Brain microvascular endothelial cell (primary cell): ENCODE results near the gene MDM4.

Source experiments
- DNase-seq: peaks from one replicate; pipeline ENCODE4 v3.0.0-alpha.2; 2020
- H3K27ac ChIP-seq: fragments of 250-450 bp; sonication (Bioruptor Pico); 2 replicates; pipeline ENCODE4 v1.5.1; 2020; ENCODE audit warnings: mild to moderate bottlenecking, moderate library complexity
- H3K27me3 ChIP-seq: fragments of 250-450 bp; sonication (Bioruptor Pico); replicated peaks from 2 replicates; pipeline ENCODE4 v1.5.1; 2020; ENCODE audit warnings: mild to moderate bottlenecking
- H3K36me3 ChIP-seq: fragments of 250-450 bp; sonication (Bioruptor Pico); replicated peaks from 2 replicates; pipeline ENCODE4 v1.5.1; 2020; ENCODE audit warnings: mild to moderate bottlenecking
- H3K4me3 ChIP-seq: 2 replicates; pipeline ENCODE4 v1.5.1; 2011; ENCODE audit warnings: low read depth, mild to moderate bottlenecking, control low read depth, low read length, moderate library complexity
- in situ Hi-C: cut with HindIII; loops from 2 replicates; pipeline ENCODE4 v1.10.0; 2017; ENCODE audit warnings: low sequenced_read_pairs, low pct_ligation_motif_present
- TF ChIP-seq, protein P1 (sequence below): IDR thresholded peaks from 2 replicates; pipeline ENCODE4 v1.5.1; 2011; ENCODE audit warnings: low read depth, mild to moderate bottlenecking, moderate library complexity, low read length, control low read depth, inconsistent platforms; ENCODE audit errors: missing control alignments

Gene MDM4

DNA sequence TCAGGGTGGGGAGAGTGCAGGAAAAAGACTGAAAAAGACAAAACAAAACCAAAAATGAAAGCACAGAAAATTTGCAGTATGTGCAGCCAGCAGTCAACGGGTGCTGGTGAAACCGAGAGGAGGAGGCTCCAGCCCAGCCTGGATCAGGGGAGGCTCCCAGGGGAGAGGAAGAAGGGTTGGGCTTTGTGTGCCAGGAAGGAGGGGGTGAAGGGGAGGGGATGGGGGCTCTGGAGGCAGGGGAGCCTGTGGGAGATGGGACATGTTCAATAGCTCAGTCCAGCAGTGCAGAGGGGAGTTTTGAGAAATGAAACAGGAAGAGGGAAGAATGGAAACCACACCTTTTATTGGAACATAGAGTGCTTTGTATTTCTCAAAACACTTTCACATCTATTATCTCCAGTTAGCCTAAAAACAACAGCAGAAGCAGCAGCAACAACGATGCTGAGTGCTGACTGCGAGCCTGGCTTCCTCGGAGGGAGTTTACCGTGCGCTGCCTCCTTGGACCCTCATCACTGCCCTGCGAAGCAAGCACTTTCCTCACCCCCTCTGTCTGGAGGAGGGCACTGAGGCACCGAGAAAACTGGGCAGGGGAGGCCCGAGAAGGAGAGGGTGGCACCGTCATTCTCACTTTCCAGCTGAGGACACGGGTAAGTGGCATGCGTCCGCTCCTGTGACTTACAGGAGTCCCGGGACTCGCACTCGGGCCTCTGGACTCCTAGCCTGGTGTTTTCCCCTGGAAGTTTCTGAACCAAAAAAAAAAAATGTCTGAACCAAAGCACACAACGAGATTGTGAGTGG, 62.9 kb downstream of the MDM4 start:
- H3K4me3 ChIP-seq = no peak overlapping the region
- no peak for DNase-seq
- H3K27me3 ChIP-seq = peaks cover 2% of the 10 kb centered on the region
- TF ChIP-seq, protein P1, sequence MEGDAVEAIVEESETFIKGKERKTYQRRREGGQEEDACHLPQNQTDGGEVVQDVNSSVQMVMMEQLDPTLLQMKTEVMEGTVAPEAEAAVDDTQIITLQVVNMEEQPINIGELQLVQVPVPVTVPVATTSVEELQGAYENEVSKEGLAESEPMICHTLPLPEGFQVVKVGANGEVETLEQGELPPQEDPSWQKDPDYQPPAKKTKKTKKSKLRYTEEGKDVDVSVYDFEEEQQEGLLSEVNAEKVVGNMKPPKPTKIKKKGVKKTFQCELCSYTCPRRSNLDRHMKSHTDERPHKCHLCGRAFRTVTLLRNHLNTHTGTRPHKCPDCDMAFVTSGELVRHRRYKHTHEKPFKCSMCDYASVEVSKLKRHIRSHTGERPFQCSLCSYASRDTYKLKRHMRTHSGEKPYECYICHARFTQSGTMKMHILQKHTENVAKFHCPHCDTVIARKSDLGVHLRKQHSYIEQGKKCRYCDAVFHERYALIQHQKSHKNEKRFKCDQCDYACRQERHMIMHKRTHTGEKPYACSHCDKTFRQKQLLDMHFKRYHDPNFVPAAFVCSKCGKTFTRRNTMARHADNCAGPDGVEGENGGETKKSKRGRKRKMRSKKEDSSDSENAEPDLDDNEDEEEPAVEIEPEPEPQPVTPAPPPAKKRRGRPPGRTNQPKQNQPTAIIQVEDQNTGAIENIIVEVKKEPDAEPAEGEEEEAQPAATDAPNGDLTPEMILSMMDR = no peak
- H3K27ac ChIP-seq = no peak overlapping the region
- H3K36me3 ChIP-seq = no peaks in the 10 kb centered on the region
- in situ Hi-C loops = no loop called here

DNA sequence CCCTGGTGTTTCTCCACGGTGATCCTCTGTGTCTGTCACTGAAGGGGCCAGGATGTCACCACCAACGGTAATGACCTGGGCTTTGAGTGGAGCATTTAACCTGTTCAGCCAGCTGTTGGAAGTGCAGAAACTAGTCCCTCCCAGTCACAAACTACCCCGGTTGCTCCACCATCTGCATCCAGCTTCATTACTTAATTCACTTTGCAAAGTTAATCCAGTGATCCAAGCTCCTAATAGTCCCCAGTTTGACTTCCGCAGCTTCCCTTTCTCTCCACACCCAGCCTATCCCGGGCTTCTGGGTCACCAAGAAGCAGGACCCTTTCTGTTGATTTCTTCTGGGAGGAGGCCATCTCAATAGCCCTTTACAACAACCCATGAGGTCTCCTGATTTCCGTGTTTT, 63.5 kb downstream of the MDM4 start:
- H3K27ac ChIP-seq = no peak overlapping the region
- no peak for DNase-seq

DNA sequence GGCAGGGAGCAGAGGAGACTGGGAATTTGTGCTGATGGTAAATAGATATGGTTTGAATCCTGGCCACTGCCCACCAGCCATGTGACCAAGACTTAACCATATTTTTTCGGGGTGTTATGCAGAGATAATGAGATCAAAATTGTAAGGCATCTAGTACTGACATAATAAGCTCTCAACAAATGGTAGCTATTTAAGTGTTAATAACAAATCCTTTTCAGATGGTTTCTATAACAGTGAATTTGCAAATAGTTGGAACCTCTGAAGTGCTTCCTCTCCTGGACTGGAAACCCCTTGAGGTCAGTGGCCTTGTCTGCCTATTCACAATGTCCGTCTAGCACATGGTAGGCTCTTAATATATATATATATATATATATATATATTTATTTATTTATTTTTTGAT, 64.7 kb downstream of the MDM4 start:
- TF ChIP-seq, protein P1 = no peak
- no peak overlapping the region for H3K27ac ChIP-seq
- DNase-seq = no peak
- in situ Hi-C loops = no loop called here
- no peaks in the 10 kb centered on the region for H3K36me3 ChIP-seq
- H3K27me3 ChIP-seq = no peaks in the 10 kb centered on the region
- no peak overlapping the region for H3K4me3 ChIP-seq

More for the DNA sequence above, 63.5 kb downstream of the MDM4 start:
- Histone ChIP-seq H3K27me3 (peaks cover 2% of the 10 kb centered on the region), H3K36me3 (no peaks in the 10 kb centered on the region), H3K4me3 (no peak overlapping the region)
- in situ Hi-C loops = no loop called here
- TF ChIP-seq, protein P1 = no peak

DNA sequence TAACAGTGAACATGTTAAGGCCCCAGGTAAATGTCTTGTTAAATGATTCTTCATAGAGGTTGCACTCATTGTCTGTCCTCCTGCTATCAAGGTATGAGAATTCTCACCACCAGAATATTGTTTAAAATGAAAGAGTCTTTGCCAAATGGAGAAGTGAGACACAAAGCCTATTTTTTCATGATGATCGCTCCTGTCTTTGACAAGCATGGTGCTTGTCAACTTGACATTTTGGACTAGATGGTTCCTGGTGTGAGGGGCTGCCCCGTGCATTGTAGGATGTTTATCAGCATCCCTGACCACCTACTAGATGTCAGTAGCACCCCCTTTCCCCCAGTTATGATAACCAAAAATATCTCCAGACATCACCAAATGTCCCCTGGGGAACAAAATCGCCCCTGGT, 65.6 kb downstream of the MDM4 start:
- Histone ChIP-seq H3K27me3 (no peaks in the 10 kb centered on the region), H3K27ac (no peak overlapping the region), H3K4me3 (no peak overlapping the region), H3K36me3 (no peaks in the 10 kb centered on the region)
- in situ Hi-C loops = no loop called here
- TF ChIP-seq, protein P1 = no peak
- no peak for DNase-seq

DNA sequence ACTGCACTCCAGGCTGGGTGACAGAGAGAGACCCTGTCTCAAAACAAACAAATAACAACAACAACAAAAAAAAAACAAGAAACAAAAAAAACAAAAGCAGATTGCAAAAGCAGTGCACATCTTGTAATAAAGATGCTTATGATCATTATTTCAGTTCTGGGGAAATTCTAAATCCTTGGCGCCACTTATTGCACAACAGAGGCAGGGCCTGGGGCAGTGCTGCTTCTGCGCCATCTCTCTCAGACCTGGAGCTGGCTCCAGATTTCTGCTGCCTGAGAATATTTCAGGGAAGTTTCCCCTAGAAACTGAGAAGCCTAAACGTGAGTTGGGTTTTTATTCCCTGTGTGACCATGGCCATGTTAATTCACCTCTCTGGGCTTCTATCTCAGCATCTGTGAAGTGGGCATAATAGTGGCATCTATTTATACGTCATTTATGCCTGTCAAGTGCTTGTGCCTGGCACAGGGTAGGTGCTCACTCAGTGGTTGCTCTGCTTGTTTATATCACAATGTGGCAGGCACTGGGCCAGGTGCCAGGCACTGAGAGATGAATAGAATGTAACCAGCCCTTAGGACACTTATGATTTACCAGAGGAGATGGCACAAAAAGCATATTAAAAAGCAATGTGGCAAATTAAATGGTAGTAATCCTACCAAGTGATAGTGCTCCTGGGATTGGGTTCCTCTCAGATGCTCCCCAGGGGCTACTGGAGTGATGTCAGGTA, 67.9 kb downstream of the MDM4 start:
- Histone ChIP-seq H3K27me3 (no peaks in the 10 kb centered on the region), H3K4me3 (no peak overlapping the region), H3K27ac (no peak overlapping the region), H3K36me3 (no peaks in the 10 kb centered on the region)
- in situ Hi-C loops = no loop called here
- no peak for DNase-seq
- TF ChIP-seq, protein P1 = no peak
